Loucy (cell line): ENCODE data around the gene FAM210A.

Source experiments
- CTCF ChIP-seq: fragments of 200-600 bp; sonication (generic); conservative IDR thresholded peaks from 2 replicates; pipeline ENCODE4 v1.5.1; 2014; ENCODE audit warnings: mild to moderate bottlenecking, antibody characterized with exemption, low read length
- EZH2phosphoT487 ChIP-seq: fragments of 200-600 bp; IDR thresholded peaks from 2 replicates; pipeline ENCODE4 v1.6.1; 2018; ENCODE audit warnings: antibody characterized with exemption, mild to moderate bottlenecking, moderate library complexity, borderline replicate concordance

- TF ChIP-seq CTCF = no peak
- no peak for TF ChIP-seq EZH2phosphoT487
These were observed 29.9 kb upstream of the FAM210A start for GRCh38 chr18:13756261-13756660.
